Activated T-helper 1 cell treated with anti-CD3 and anti-CD28 coated beads, Interleukin-12 subunit alpha, Interleukin-12 subunit beta, Interleukin-2, Interleukin-4 antibody, amounts not matched to agents 30 ng/mL and 10 ng/mL and 1 ng/mL, durations not matched to agents 14 hours and 24 hours and 36 hours (primary cell): ENCODE measurements around the gene IYD. TPM values are rescaled to one million over a fixed set of nuclear protein-coding genes. Genes with fewer than 3 reads are reported as not detected.
"Not testable (repeated sequence)": the region's sequence is repeated elsewhere in the genome, so short reads cannot be mapped to it uniquely, and the experiment has no call there.

Experiments used
- DNase-seq: peaks from one replicate; pipeline ENCODE4 v3.0.0; 2021; ENCODE audit warnings: low spot score
- H3K27ac Mint-ChIP-seq: one replicate; pipeline ENCODE4 v1.8.0; 2021; ENCODE audit warnings: mild to moderate bottlenecking, mixed read lengths
- H3K27me3 Mint-ChIP-seq: one replicate; pipeline ENCODE4 v1.8.0; 2022; ENCODE audit warnings: mild to moderate bottlenecking, moderate library complexity, mixed read lengths; ENCODE audit not compliant: insufficient read depth
- H3K36me3 Mint-ChIP-seq: one replicate; pipeline ENCODE4 v1.8.0; 2021; ENCODE audit warnings: low read depth, mixed read lengths
- H3K4me1 Mint-ChIP-seq: one replicate; pipeline ENCODE4 v1.8.0; 2021; ENCODE audit warnings: low read depth, mixed read lengths
- H3K4me3 Mint-ChIP-seq: one replicate; pipeline ENCODE4 v1.8.0; 2021; ENCODE audit warnings: mild to moderate bottlenecking, moderate library complexity, mixed read lengths
- H3K9me3 Mint-ChIP-seq: one replicate; pipeline ENCODE4 v1.8.0; 2021; ENCODE audit warnings: mixed read lengths
- intact Hi-C: fragments of 100-400 bp; cut with micrococcal nuclease; formaldehyde crosslinking; loops from one replicate; pipeline ENCODE4 v1.15.1; 2024
- total RNA-seq: library from RNA; stranded (reverse); gene quantifications from 2 replicates; pipeline ENCODE4 v1.2.3, GENCODE V29; 2022

Gene IYD
- total RNA-seq, 1 donor from 2014 or later = not detected

- Mint-ChIP-seq H3K27ac (no peak overlapping the region), H3K9me3 (no peaks in the 10 kb centered on the region), H3K4me3 (no peak overlapping the region), H3K4me1 (no peaks in the 10 kb centered on the region), H3K36me3 (no peaks in the 10 kb centered on the region), H3K27me3 (peaks cover 2% of the 10 kb centered on the region)
- intact Hi-C loops = no loop called here
- DNase-seq = no peak
These were observed 62.0 kb downstream of the IYD start for GRCh38 chr6:150430815-150431214.

- Mint-ChIP-seq H3K9me3 (no peaks in the 10 kb centered on the region), H3K4me1 (no peaks in the 10 kb centered on the region), H3K4me3 (no peak overlapping the region), H3K27ac (no peak overlapping the region), H3K36me3 (no peaks in the 10 kb centered on the region), H3K27me3 (peaks cover 2% of the 10 kb centered on the region)
- no peak for DNase-seq
- intact Hi-C loops = loop anchor here (5.0 kb wide), 1 partner anchor 67 kb away; no protein-coding TSS in a partner anchor
These were observed 66.5 kb downstream of the IYD start for GRCh38 chr6:150435360-150435759.

- Mint-ChIP-seq H3K27ac (no peak overlapping the region), H3K4me3 (no peak overlapping the region), H3K27me3 (peaks cover 2% of the 10 kb centered on the region), H3K36me3 (no peaks in the 10 kb centered on the region), H3K9me3 (no peaks in the 10 kb centered on the region), H3K4me1 (no peaks in the 10 kb centered on the region)
- intact Hi-C loops = loop anchor here (5.0 kb wide), 1 partner anchor 66 kb away; no protein-coding TSS in a partner anchor
- DNase-seq = no peak
These were observed 67.0 kb downstream of the IYD start for GRCh38 chr6:150435832-150436231.

GRCh38 chr6:150439373-150439772 lies 70.6 kb downstream of the IYD start:
- Mint-ChIP-seq H3K27ac (no peak overlapping the region), H3K9me3 (no peaks in the 10 kb centered on the region), H3K36me3 (no peaks in the 10 kb centered on the region), H3K4me3 (no peak overlapping the region), H3K27me3 (peaks cover 7% of the 10 kb centered on the region), H3K4me1 (no peaks in the 10 kb centered on the region)
- no peak for DNase-seq
- intact Hi-C loops = loop anchor here (5.0 kb wide), 1 partner anchor 63 kb away; no protein-coding TSS in a partner anchor

GRCh38 chr6:150443621-150444020 lies 74.8 kb downstream of the IYD start:
- Mint-ChIP-seq H3K36me3 (no peaks in the 10 kb centered on the region), H3K27ac (no peak overlapping the region), H3K4me1 (no peaks in the 10 kb centered on the region), H3K9me3 (no peaks in the 10 kb centered on the region), H3K4me3 (no peak overlapping the region), H3K27me3 (peaks cover 9% of the 10 kb centered on the region)
- DNase-seq = no peak
- intact Hi-C loops = no loop called here

GRCh38 chr6:150444308-150444707 lies 75.5 kb downstream of the IYD start:
- Mint-ChIP-seq H3K27ac (no peak overlapping the region), H3K4me3 (no peak overlapping the region), H3K9me3 (no peaks in the 10 kb centered on the region), H3K4me1 (no peaks in the 10 kb centered on the region), H3K36me3 (no peaks in the 10 kb centered on the region), H3K27me3 (peaks cover 9% of the 10 kb centered on the region)
- DNase-seq = no peak
- intact Hi-C loops = no loop called here

GRCh38 chr6:150445486-150445885 lies 76.7 kb downstream of the IYD start:
- no peak for DNase-seq
- Mint-ChIP-seq H3K27me3 (peaks cover 9% of the 10 kb centered on the region), H3K4me1 (no peaks in the 10 kb centered on the region), H3K9me3 (no peaks in the 10 kb centered on the region), H3K27ac (no peak overlapping the region), H3K4me3 (no peak overlapping the region), H3K36me3 (no peaks in the 10 kb centered on the region)
- intact Hi-C loops = no loop called here

GRCh38 chr6:150448221-150448620 lies 79.4 kb downstream of the IYD start:
- Mint-ChIP-seq H3K27me3 (peaks cover 2% of the 10 kb centered on the region), H3K4me1 (no peaks in the 10 kb centered on the region), H3K27ac (no peak overlapping the region), H3K9me3 (no peaks in the 10 kb centered on the region), H3K36me3 (no peaks in the 10 kb centered on the region), H3K4me3 (no peak overlapping the region)
- intact Hi-C loops = no loop called here
- DNase-seq = no peak

- intact Hi-C loops, H3K4me1 Mint-ChIP-seq, H3K36me3 Mint-ChIP-seq, H3K27me3 Mint-ChIP-seq, H3K9me3 Mint-ChIP-seq, H3K27ac Mint-ChIP-seq, DNase-seq, H3K4me3 Mint-ChIP-seq: not testable (repeated sequence)
These were observed 80.2 kb downstream of the IYD start for GRCh38 chr6:150449055-150449454.

GRCh38 chr6:150450918-150451317 lies 82.1 kb downstream of the IYD start:
- Mint-ChIP-seq H3K27ac (no peak overlapping the region), H3K36me3 (no peaks in the 10 kb centered on the region), H3K9me3 (no peaks in the 10 kb centered on the region), H3K4me3 (no peak overlapping the region), H3K27me3 (peaks cover 2% of the 10 kb centered on the region), H3K4me1 (no peaks in the 10 kb centered on the region)
- DNase-seq = no peak
- intact Hi-C loops = no loop called here

- intact Hi-C loops = no loop called here
- no peak overlapping the region for H3K4me3 Mint-ChIP-seq
- H3K4me1 Mint-ChIP-seq = no peaks in the 10 kb centered on the region
- no peak for DNase-seq
- H3K27me3 Mint-ChIP-seq = no peaks in the 10 kb centered on the region
- no peak overlapping the region for H3K27ac Mint-ChIP-seq
- H3K36me3 Mint-ChIP-seq = no peaks in the 10 kb centered on the region
- no peaks in the 10 kb centered on the region for H3K9me3 Mint-ChIP-seq
These were observed 83.1 kb downstream of the IYD start for GRCh38 chr6:150451807-150452427.

GRCh38 chr6:150452428-150453243 lies 83.8 kb downstream of the IYD start:
- Mint-ChIP-seq H3K4me3 (no peak overlapping the region), H3K27ac (no peak overlapping the region), H3K9me3 (no peaks in the 10 kb centered on the region), H3K27me3 (no peaks in the 10 kb centered on the region), H3K4me1 (no peaks in the 10 kb centered on the region), H3K36me3 (no peaks in the 10 kb centered on the region)
- intact Hi-C loops = no loop called here
- DNase-seq = no peak

GRCh38 chr6:150453357-150453756 lies 84.5 kb downstream of the IYD start:
- H3K27me3 Mint-ChIP-seq = no peaks in the 10 kb centered on the region
- no peaks in the 10 kb centered on the region for H3K4me1 Mint-ChIP-seq
- no peak overlapping the region for H3K4me3 Mint-ChIP-seq
- intact Hi-C loops = no loop called here
- H3K9me3 Mint-ChIP-seq = no peaks in the 10 kb centered on the region
- DNase-seq = no peak
- no peaks in the 10 kb centered on the region for H3K36me3 Mint-ChIP-seq
- no peak overlapping the region for H3K27ac Mint-ChIP-seq
